Measurements from ENCODE around the gene INO80B.

Gene INO80B

DNA sequence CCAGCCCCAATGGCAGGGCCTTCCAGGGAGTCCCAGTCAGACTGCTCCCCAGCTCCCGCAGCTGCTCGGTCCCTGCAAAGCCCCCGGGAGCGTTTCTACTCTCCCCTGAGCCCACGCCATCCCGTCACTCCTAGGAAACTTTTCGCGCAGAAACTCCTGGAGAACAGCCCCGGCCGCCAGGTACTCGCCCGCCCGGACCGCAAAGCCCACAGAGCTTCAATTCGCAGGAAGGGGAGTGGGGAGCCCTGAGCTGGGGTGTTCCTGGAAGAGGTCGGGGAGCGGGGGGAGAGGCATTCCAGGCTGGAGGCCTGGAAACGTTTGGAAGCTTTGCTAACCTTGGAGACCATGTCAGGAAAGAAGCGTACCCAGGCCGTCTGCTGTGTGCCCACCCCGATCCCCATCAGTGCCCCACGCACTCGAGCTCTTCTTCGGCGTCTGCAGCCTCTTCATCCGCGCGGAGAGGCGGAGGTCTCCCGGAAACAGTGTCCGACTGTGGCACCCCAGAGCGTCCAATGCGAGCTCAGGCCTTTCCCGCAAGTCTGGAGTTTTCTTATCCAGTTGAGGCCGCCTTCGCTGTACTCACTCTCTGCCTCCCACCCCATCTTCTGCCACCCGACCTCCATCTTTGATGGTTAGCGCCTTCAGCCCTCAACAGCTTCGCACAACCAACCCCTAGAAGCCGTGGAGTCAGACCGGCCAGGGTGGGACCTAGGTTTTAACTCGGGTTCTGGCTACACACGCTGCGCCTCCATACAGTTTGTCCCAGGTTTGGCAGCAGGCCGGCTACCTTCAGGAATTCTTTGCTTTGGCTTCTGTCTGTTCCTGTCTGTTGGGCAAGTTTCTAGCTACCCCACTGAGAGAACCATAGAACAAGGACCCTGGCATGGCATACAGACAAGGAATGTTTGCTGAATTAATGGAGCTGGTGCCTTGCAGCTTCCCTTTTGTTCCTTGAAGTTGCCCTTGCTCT lies 48.9 kb downstream of the INO80B start:
- no peak for DNase-seq

DNA sequence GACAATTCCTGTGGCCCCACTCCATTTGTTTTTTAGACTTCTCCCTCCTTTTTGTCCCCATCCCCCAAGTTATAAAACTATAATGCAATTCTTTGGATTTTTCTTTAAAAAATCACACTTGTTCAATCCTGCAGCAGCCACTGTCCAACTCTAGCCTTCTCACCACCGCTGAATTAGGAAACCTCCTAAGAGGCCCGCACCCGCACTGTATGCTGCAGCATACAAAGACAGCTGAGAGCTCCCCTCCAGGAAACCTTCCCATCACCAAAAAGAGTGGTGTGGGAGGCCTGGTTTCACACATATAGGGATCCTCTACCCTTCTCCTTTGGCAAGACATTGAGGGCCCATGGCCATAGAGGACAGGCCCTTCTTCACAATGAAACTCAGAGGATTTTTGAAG lies 49.7 kb downstream of the INO80B start:
- no peak for DNase-seq

DNA sequence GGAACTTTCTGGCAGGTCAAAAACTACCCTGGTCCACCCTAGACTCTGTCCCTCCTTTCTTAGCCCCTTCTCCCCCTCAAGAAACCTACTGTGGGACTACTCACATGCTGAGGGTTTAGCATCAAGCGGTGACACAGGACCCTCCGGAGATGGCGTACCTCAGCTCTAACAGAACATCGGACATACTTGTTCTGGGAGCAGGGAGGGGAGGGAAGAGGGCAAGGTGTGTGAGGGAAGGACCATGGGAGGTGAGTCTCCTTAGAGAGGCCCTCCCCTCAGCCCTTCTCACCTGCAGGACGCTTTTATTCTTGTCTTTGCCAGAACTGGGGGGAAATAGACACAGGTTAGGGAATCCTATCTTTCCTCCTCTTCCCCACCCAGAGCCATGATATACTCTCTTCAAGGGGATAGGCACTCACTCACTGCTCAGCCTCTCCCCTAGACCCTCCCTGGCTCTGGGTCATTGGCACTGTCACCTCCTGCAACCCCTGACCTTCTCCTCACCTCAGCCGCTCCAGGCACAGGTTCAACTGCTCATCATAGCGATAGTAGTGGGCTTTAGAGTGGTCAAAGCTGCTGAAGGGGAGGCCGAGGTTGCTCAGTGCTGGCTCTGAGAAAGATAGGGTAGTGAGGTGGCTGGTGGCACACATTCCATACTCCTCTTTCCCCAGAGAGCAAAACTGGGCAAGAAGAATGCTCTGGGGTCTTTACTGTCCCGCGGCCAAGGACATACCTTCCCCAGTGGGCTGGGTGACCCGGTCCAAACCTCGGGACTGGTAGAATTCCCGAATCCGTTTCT lies 50.8 kb downstream of the INO80B start:
- no peak for DNase-seq

DNA sequence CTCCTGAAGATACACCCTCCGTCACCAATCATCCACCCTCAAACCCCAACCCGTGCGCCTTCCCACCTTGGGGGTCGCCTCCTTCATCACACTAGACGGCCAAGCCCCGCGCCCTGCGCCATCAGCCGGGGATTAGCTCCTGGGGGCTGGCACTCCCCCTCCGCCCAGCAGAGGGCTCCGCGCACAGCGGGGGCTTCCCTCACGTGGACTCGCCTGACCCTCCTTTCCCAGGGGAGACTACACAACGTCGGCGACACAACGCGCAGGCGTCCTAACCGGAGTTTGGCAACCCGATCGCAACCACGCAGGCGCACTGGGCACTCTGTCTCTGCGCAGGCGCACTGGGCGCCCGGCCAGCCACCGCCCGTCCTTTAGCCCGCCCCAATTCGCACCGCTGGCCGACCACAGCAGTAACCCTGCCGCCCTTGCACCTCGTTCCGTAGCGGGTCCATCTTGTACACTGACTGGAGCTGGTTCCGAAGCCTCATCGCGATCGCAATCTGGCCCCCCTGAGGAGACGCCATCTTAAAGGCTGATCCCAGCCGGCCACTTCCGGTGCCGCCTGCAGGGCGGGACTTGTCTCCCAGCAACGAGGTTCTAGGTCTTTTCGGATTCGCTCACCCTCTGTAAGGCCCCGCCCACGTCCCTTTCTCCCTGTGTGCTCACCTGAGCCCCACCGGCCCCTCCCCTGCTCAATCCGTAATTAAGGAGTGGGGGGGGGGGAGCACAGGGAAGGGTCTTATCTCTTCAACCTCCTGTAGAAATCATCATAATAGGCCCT lies 52.4 kb downstream of the INO80B start, which contains the start of gene PCGF1:
TSS of gene PCGF1 (minus strand) at position 551 of the 781 bp plus-strand sequence. CDS start at position 524, 27 bp downstream.
- peak; percentile 99 for DNase-seq
